Measurements from ENCODE around the gene S100A5. TPM values are rescaled to one million over a fixed set of nuclear protein-coding genes. Genes with fewer than 3 reads are reported as not detected.

The S100A5 gene
- total RNA-seq, 4 donors from 2014 or later: not detected

DNA sequence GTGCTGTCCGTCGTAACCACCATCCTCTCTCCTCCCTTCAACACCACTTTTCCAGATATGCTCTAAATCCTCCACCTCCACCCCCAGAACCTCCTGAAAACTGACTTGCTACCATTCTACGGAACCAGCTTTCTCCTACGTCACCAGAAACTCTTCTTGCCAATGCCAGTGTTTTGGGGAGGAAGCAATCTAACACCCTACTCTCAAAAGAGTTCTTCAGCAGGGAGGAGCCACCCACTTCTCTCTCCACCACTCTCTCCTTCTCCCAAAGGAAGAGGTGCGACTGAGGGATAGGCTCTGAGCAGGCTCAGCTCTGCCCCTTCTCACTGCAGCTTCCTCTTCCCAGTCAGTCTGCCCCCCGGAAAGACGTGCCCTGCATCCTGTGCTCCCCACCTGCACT is 31.0 kb upstream of the S100A5 start:
- Histone ChIP-seq H3K27me3 (no peaks in the 10 kb centered on the region), H3K4me3 (no peak overlapping the region), H3K36me3 (no peaks in the 10 kb centered on the region), H3K27ac (peak overlapping the region in 1 of 4 donors; percentile 70), H3K4me1 (peaks cover 11 to 39% (median 20%) of the 10 kb centered on the region in 3 donors), H3K9me3 (no peaks in the 10 kb centered on the region)
- 53 to 65% methylated on average over 4 to 5 of the region's 7 CpGs for WGBS, 2 donors (ENCODE audit: low coverage in 1 of 2)
- no peak for ATAC-seq
- TF ChIP-seq, protein P1, sequence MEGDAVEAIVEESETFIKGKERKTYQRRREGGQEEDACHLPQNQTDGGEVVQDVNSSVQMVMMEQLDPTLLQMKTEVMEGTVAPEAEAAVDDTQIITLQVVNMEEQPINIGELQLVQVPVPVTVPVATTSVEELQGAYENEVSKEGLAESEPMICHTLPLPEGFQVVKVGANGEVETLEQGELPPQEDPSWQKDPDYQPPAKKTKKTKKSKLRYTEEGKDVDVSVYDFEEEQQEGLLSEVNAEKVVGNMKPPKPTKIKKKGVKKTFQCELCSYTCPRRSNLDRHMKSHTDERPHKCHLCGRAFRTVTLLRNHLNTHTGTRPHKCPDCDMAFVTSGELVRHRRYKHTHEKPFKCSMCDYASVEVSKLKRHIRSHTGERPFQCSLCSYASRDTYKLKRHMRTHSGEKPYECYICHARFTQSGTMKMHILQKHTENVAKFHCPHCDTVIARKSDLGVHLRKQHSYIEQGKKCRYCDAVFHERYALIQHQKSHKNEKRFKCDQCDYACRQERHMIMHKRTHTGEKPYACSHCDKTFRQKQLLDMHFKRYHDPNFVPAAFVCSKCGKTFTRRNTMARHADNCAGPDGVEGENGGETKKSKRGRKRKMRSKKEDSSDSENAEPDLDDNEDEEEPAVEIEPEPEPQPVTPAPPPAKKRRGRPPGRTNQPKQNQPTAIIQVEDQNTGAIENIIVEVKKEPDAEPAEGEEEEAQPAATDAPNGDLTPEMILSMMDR (IDR thresholded peaks at IDR 0.05): no peak
- TF ChIP-seq EP300 (IDR thresholded peaks at IDR 0.05): no peak

DNA sequence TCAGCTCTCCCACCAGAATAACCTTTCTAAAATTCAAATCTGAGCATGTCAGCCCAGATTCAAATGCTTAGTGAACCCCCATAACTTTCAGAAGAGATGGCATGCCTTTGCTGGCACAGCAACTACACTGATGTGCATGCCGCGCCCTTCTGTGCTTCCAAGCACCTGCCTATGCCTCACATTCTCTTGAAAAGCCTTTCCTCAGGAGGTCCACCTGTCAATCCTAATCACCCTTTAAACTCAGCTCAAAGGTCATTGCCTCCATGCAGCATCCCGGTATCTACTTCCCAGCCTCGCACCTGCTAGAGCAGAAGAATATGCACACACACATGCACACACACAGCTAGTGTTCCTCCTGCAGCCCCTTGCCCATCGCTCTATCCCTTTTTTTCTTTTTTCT is 30.1 kb upstream of the S100A5 start:
- Histone ChIP-seq H3K9me3 (no peaks in the 10 kb centered on the region), H3K27ac (no peak overlapping the region), H3K36me3 (no peaks in the 10 kb centered on the region), H3K27me3 (no peaks in the 10 kb centered on the region), H3K4me1 (peaks cover 17 to 47% (median 29%) of the 10 kb centered on the region in 3 donors), H3K4me3 (no peak overlapping the region)
- 94 to 97% methylated on average over 4 to 5 of the region's 5 CpGs for WGBS, 2 donors (ENCODE audit: low coverage in 1 of 2)
- TF ChIP-seq POLR2AphosphoS5 (IDR thresholded peaks at IDR 0.05): no peak
- TF ChIP-seq, protein P1 (IDR thresholded peaks at IDR 0.05): no peak
- no peak for TF ChIP-seq EP300 (IDR thresholded peaks at IDR 0.05)
- TF ChIP-seq POLR2A (IDR thresholded peaks at IDR 0.05): no peak
- no peak for ATAC-seq

DNA sequence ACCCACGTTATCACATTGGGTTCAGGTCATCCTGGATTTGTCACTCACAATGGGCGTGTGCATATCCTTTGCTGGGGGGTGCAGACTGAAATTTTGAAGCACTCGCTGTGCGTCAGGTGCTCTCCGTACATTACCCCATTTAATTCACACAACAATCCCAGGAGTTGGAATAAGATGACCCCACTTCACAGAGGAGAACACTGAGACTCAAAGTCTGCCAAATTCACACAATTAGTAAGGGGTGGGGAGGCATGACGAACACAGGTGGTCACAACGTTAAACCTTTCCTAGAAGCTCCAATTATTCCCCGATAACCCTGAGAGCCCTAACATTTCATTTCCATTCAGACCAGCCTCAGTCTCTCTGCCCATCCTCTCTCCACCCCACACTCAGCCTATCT is 28.7 kb upstream of the S100A5 start:
- Histone ChIP-seq H3K4me1 (peaks cover 22 to 59% (median 35%) of the 10 kb centered on the region in 3 donors), H3K27ac (no peak overlapping the region)
- WGBS, 2 donors (ENCODE audit: low coverage in 1 of 2): 82 to 91% methylated on average over 5 to 6 of the region's 8 CpGs

DNA sequence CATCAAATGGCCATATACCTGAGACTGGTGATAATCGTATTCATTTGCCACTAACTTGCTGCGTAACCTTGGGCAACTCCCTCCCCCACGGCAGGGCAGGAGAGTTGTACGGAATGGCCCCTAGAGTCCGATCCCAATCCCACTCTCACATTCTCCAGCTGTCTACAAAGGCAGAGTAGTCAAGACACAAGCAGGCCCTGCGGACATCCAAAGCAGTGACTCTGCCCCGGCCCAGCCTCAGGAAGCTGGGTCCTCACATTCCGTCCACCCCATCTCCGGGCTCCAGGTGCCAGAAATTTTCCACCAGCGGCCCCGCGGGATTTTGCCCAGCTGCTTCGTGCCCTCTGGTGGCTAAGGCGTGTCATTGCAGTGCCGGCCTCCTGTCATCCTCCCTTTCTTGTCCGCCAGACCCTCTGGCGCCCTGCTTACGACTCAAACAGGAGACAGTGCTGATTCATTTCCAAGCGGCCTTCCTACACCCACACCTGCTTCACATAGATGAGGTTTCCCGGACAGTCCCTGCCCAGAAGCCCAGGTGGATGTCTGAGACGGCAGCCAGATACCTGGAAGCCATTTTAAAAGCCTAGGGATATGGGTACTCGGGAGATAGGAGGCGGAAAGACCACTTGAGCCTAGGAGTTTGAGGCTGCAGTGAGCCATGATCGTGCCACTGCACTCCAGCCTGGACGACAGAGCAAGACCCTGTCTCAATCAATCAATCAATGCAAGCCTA is 27.8 kb upstream of the S100A5 start:
- Histone ChIP-seq H3K27me3 (no peaks in the 10 kb centered on the region), H3K36me3 (no peaks in the 10 kb centered on the region), H3K27ac (peak overlapping the region; percentile 60 to 95 (median 86)), H3K4me1 (peaks cover 22 to 59% (median 35%) of the 10 kb centered on the region in 3 donors), H3K9me3 (no peaks in the 10 kb centered on the region), H3K4me3 (peak overlapping the region; percentile 2 to 39)
- ATAC-seq: peak; percentile 38
- TF ChIP-seq, protein P1 (IDR thresholded peaks at IDR 0.05): peak; percentile 98 to 100 (median 100)
- TF ChIP-seq POLR2AphosphoS5 (IDR thresholded peaks at IDR 0.05) (peak; percentile 68), EP300 (IDR thresholded peaks at IDR 0.05) (no peak), POLR2A (IDR thresholded peaks at IDR 0.05) (no peak)
- 0 to 21% methylated on average over 1 to 6 of the region's 25 CpGs for WGBS, 2 donors (ENCODE audit: low coverage in 1 of 2)

More for the DNA sequence above, 28.7 kb upstream of the S100A5 start:
- Histone ChIP-seq H3K36me3 (no peaks in the 10 kb centered on the region), H3K27me3 (no peaks in the 10 kb centered on the region), H3K4me3 (no peak overlapping the region), H3K9me3 (no peaks in the 10 kb centered on the region)
- no peak for TF ChIP-seq POLR2A (IDR thresholded peaks at IDR 0.05)
- TF ChIP-seq, protein P1 (IDR thresholded peaks at IDR 0.05): no peak
- no peak for TF ChIP-seq POLR2AphosphoS5 (IDR thresholded peaks at IDR 0.05)
- TF ChIP-seq EP300 (IDR thresholded peaks at IDR 0.05): no peak
- ATAC-seq: no peak

All from gastroesophageal sphincter (tissue), 4 donors.